ENCODE measurements around the gene FOXO6.

DNA sequence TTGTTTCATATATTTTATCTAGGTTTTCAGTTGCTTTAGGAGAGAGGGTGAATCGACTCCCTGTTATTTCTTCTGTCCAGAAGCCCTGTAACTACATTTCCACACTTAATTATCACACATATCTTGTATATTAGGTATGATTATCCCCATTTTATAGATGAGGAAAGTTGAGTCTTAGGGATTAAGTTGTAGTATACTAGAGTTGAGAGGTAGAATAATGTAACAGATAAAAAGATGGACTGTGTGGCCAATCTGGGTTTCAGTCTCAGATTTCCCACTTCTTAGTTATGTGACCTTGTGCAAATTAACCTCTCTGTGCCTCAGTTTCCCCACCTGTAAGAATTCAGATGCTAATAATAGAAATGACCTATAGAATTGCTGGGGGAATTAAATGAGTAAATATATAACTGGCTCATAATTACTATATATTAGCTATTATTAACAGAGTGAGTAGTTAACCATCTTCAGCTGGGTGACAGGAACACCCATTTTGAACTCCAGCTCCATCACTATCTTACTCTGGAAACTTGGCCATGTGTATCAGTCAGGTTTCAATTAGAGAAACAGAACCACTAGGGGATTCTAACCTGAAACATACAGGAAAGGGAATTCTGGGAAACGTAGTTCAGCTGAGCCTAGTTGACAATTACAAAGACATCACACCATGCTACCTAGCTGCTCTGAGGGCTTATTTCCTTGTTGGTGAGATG, 20.4 kb upstream of the FOXO6 start:
- TF ChIP-seq SRF (IDR thresholded peaks at IDR 0.05; ENCODE audit: low read depth in 2 of 2, low read length in 2 of 2) (no peak), NR2F1 (conservative IDR thresholded peaks at IDR 0.05) (no peak), SMC3 (IDR thresholded peaks at IDR 0.05; ENCODE audit: borderline replicate concordance, low read length) (no peak)
- TF ChIP-seq, protein P1, sequence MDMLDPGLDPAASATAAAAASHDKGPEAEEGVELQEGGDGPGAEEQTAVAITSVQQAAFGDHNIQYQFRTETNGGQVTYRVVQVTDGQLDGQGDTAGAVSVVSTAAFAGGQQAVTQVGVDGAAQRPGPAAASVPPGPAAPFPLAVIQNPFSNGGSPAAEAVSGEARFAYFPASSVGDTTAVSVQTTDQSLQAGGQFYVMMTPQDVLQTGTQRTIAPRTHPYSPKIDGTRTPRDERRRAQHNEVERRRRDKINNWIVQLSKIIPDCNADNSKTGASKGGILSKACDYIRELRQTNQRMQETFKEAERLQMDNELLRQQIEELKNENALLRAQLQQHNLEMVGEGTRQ (IDR thresholded peaks at IDR 0.05; ENCODE audit: borderline replicate concordance, low read depth, low read length), result no peak
